GM19438 (cell line): ENCODE data around the gene ACAP1.
"Not testable (repeated sequence)": the region's sequence is repeated elsewhere in the genome, so short reads cannot be mapped to it uniquely, and the experiment has no call there.

Experiments used
- ATAC-seq: cut with Tn5 transposase; IDR thresholded peaks from one replicate; pipeline ENCODE4 v1.9.1; 2021; ENCODE audit warnings: low read depth; ENCODE audit not compliant: unreplicated experiment

ACAP1 gene

DNA sequence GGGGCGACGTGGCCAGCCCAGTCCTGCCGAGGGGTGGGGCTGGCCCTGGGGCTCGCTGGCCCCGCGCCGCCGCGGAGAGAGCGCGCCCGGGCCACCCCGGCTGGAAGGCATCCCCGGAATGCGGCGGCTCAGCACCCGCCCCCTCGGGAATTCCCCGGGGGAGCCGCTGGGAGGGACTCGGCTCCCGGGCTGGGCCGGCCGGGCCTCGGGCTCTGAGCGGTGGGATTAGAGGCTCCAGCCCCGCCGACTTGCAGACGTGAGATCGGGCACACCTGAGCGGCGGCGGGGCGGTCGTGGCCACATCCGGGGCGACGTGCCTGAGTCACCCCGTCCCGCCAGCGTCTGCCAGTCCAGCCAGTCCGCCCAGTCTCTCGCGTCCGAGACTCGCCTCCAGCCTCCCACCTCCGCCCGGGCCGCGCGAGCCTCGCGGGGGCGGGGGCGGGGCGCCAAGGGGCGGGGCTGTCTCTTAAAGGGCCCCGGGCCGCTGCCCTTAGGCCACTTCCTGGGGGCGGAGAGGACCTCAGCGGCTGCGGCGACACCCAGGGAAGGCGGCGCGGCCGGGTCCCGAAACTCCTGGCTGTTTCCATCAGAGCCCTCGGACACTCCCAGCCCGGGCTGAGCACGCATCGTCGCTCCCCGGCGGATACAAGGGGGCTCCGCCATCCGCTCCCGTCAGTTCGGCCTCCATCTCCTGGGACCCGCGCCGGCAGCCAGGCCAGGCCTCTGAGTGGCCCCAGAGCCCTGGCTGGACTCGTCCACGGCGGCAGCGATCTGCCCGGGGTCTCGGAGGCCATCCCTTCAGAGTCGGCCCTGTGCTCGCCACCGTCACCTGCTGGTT is 15.6 kb downstream of the ACAP1 start, which contains the start of gene KCTD11:
Gene KCTD11, plus strand, starts transcription at position 498 of the 838 bp plus-strand sequence.
- peak; percentile 65 for ATAC-seq

DNA sequence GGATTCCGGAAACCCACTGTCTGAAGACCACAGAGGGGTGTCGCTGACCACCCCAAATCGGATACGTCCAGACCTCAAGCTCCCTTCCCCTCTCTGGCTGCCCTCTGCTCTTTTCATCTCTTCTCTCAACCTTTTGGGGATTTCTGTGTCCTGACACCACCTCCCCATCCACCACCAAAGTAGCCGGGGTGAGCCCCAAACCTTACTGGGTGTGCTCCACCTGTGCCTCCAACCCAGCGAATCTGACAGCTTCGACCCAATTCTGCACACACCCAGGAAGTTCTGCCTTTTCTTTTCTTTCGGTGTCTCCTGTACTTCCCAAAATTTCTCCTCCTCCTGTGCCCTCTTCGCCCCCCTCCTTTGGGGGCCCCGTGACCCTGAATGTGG is 16.2 kb downstream of the ACAP1 start:
- ATAC-seq, result no peak

DNA sequence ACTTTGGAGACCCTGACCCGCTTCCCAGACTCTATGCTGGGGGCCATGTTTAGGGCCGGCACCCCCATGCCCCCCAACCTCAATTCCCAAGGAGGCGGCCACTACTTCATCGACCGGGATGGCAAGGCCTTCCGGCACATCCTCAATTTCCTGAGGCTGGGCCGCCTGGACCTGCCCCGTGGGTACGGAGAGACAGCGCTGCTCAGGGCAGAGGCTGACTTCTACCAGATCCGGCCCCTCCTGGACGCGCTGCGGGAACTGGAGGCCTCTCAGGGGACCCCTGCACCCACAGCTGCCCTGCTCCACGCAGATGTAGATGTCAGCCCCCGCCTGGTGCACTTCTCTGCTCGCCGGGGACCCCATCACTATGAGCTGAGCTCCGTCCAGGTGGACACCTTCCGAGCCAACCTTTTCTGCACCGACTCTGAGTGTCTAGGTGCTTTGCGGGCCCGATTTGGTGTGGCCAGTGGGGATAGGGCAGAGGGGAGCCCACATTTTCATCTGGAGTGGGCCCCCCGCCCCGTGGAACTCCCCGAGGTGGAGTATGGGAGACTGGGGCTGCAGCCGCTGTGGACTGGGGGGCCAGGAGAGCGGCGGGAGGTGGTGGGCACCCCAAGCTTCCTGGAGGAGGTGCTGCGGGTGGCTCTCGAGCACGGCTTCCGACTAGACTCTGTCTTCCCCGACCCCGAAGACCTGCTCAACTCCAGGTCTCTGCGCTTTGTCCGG is 16.7 kb downstream of the ACAP1 start:
- no peak for ATAC-seq

DNA sequence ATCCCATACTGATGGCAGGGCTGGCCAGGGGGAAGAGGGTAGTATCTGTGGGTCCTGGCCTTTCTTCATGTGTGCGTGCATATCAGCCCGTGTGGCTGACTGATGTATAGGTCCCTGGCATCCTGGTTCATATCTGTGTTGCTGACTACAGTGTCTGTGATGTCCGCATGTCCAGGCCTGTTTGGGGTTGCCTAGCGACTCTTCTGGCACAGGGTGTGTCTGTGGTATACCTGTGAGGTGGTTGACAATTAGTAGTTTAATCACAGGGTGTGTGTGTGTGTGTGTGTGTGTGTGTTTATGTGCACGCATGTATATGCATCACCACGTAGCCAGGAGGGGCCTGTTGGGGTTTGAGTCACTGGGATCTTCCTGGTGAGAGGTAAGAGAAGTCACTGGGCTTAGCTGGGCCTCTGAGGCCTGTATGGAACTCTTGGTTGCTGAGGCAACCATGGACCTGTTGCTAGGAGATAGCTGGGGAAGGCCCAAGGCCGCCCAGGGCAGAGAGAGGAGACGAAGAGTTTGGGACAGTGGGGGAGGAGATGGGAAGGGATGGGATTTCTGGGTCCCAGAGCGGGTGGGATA is 18.0 kb downstream of the ACAP1 start:
- no peak for ATAC-seq

DNA sequence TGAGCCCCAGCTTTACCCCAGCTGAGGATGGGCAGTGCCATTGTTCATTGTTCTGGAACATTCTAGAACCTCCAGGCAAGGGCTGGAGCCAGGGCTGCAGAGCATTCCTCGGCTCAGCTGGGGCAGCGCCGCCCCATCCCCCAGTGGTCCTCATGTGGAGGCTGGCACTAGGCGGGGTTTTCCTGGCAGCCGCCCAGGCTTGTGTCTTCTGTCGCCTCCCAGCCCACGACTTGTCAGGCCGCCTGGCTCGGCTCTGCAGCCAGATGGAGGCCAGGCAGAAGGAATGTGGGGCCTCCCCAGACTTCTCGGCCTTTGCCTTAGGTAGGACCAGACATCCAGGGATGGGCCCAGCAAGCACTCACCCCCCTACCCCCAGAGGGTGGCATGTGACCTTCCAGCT is 18.7 kb downstream of the ACAP1 start, which contains the start of gene TMEM95:
Gene TMEM95, plus strand, starts transcription at position 104 of the 400 bp plus-strand sequence. Its CDS starts 49 bp downstream, at position 153.
- no peak for ATAC-seq

DNA sequence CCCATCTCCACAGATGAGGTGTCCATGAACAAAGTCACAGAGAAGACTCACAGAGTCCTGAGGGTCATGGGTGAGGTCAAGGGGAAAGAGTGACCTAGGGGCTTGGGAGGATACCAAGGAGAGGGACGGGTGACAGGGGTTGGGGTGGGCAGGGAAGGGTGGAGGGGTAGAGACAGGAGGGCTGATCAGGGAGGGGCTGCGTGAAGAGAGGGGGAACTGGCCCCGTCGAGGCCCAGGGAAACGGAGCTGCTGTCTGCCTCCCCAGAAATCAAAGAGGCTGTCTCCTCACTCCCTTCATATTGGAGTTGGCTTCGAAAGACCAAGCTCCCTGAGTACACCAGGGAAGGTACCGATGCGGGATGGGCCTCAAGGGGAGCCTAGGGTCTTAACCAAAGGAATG is 19.2 kb downstream of the ACAP1 start:
- no peak for ATAC-seq

DNA sequence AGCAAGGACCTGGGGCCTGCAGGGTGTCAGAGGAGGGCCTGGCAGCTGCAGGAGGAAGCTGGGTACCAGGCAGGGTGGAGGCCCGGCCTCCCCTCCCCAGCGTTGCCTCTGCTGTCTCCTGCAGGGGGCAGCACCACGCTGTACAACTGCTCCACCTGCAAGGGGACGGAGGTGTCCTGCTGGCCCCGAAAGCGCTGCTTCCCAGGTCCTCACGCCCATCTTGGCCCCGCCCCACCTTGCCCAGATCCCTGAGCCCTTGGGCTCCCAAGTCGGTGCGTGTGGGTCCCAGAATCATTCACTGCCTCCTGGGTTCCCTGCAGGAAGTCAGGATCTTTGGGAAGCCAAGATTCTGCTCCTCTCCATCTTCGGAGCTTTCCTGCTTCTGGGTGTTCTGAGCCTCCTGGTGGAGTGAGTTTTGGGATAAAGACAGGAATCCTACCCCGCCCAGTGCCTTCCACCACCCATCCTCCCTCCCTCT is 19.8 kb downstream of the ACAP1 start:
- ATAC-seq, result no peak

DNA sequence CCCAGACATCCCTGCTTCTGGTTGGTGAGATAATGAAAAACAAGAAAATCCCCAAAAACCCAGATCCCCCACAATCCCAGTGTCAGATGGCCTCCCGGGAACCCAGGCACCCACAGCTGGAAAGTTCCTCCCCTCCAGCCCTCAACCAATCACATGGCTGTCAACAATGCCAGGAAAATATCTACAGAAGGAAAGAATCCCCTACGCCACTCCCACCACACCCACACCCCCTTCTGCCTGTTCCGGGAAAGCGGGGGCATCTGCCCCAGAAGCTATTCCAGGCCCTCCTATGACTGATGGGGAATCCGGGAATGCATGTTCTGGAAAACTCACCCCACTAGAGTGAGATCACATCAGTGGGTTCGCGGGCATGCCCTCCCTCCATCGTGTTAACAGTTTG is 20.4 kb downstream of the ACAP1 start:
- ATAC-seq, result no peak

DNA sequence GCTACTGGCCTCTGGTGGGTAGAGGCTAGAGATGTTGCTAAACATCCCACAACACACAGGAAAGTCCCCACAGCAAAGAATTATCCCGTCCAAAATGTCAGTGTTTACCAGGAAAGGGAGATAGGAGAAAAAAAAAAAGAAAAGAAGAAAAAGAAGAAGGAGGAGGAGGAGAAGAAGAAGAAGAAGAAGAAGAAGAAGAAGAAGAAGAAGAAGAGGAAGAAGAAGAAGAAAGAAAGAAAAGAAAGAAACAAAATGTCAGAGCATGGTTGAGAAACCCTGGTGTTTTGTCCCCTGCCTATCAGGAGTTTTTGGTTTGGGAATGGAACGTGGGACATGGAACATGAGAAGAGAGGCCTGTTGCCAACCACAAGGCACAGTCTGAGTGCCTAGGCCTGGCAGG is 21.1 kb downstream of the ACAP1 start:
- ATAC-seq, result no peak

DNA sequence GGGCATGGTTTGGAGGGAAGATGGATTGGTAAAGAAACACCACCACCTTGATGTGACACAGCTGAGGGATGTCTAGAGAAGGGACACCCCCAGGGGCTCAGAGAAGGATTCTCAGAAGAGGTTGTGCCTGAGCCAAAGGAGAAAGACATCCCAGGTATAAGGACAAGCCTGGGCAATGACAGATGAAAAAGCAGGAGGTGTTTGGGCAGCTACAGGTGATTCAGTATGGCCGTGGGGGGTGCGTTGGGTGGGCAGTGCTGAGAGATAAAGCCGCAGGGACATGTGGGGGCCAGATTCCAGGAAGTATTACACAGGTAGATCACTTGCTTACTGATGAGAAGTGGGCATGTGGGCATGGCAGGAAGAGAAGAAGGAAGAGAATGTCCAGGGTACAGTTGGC is 25.6 kb downstream of the ACAP1 start:
- ATAC-seq, result no peak

DNA sequence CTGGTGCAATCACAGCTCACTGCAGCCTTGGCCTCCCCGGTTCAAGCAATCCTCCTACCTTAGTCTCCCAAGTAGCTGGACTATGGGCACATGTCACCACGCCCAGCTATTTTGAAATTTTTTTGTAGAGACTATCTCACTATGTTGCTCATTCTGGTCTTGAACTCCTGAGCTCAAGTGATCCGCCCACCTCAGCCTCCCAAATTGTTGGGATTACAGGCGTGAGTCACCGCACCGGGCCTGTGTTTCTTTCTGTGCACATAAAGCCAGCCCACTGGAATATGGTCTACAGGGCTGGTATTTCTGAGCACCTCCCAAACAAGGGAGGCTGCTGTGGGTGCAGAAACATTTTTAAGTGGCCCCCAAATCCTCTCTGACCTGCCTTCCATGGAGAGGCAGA is 27.0 kb downstream of the ACAP1 start:
- no peak for ATAC-seq

DNA sequence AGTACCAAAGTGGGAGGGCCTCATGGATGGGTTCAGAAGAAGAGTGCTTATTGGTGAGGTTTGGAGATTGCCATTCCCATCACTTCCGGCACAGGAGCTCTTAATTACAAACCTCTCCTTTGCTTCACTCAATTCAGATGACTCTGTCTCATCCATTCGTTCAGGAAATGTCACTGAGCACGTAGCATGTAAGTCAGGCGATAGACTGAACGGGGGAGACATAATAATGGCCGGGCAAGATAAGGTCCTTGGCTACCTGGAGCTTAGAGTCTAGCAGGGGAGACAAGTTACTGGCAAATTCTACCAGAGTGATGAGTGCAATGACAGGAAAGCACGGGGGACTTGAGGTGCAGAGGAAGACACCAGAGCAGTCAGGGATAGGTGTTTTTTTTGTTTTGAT is 29.6 kb downstream of the ACAP1 start:
- not testable (repeated sequence) for ATAC-seq

DNA sequence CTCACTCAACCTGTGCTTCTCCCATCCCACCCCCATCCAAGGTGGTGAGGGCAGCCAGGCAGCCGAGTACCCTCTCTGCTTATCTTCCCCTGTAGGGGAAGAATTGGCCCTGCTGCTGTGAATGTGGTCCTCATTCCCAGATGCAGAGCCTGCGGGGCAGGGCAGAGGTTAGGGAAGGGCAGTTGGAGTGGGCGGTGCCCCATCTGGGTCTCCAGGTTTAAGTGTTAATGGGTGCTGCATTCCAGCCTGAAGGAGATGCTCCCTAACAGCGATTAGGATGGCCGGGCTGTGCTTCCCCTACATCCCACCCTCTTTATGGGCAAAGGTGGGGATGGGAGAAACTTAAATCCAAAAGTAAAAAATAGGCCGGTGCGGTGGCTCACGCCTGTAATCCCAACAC is 30.8 kb downstream of the ACAP1 start:
- no peak for ATAC-seq

DNA sequence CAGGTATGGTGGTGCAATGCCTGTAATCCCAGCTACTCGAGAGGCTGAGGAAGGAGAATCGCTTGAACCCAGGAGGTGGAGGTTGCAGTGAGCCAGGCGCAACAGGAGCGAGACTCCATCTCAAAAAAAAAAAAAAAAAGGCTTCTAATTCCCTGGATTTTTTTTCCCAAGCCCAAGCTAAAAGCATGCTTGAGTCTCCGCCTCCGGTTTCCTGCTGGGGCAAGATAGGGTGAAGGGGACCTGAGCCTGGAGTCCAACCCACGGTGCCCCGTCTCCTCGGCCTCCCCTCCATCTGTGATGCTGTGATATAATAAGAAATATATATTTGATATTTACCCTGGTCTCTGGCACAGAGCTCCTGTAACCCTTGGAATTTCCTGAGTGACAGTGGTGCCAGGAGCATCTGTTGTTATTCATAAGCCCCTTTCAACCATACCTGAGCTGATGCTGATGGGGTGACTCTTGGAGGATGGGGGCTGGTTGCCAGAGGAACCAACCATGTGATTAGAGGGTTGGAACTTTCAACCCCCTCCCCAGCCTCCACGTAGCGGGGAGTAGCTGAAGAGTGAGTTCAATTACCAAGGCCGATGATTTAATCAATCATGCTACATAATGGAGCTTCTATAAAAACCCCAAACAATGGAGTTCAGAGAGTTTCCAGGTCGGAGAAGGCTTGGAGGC is 31.7 kb downstream of the ACAP1 start:
- no peak for ATAC-seq

DNA sequence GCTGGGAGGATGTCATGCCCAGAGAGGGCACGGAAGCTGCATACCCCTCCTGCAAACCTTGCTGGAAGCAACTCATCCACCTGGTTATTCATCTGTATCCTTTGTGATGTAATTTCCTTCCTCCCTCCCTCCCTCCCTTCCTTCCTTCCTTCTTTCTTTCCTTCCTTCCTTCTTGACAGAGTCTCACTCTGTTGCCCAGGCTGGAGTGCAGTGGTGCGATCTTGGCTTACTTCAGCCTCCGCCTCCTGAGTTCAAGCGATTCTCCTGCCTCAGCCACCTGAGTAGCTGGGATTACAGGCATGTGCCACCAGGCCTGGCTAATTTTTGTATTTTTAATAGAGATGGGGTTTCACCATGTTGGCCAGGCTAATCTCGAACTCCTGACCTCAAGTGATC is 32.3 kb downstream of the ACAP1 start:
- not testable (repeated sequence) for ATAC-seq

DNA sequence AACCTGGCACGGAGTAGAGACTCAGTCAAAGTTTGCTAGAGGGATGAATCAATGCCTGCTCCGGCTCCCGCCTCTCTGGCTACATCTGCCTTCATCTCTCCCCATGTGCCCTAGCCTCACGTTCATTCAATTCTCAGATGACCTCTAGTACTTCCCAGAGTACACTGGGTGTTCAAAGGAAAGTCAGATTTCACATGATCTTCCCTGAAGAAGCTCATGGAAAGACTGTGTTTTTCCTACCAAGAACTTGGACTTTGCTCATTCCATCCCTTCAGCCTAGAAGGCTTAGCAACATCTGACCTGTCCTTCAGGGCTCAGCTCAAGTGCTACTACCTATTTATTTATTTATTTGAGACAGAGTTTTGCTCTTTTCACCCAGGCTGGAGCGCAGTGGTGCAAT is 33.5 kb downstream of the ACAP1 start:
- ATAC-seq, result no peak

DNA sequence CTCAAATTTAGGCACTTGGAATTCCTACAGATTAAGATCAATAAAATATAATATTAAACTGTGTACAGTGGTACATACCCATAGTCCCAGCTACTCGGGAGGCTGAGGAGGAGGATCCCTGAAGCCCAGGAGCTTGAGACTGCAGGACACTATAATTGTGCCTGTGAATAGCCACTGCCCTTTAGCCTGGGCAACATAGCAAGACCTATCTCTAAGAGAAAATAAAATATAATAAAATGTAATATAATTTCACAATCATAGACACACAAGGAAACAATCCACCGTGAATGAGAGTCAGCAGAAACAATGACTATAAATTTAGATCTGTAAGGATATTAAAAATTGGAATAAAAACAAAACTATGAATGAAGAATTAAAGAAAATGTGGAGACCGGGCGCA is 34.5 kb downstream of the ACAP1 start:
- ATAC-seq, result no peak

DNA sequence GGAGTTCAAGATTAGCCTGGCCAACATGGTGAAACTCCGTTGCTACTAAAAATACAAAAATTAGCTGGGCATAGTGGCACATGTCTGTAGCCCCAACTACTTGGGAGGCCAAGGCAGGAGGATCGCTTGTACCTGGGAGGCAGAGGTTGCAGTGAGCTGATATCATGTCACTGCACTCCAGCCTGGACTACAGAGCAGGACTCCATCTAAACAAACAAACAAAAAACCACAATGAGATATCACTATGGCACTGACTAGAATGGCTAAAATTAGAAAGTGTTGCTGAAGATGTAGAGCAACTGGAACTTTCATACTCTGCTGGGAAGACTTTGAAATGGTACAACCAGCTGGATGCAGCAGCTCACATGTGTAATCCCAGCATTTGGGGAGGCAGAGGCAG is 38.0 kb downstream of the ACAP1 start:
- ATAC-seq, result no peak

DNA sequence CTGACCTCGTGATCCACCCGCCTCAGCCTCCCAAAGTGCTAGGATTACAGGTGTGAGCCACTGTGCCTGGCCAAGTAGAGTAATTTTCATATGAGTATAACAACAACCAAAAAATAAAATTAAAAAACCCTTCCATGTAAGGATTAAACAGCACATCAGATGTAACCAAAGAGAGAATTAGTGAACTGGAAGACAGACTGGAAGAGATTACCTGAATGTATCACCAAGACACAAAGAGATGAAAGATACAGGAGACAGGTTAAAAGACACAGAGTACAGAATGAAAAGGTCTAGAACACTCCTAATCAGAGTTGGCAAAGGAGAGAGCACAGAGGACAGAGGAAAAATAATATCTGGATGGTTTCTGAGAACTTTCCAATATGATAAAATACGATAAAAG is 42.8 kb downstream of the ACAP1 start:
- ATAC-seq, result no peak

DNA sequence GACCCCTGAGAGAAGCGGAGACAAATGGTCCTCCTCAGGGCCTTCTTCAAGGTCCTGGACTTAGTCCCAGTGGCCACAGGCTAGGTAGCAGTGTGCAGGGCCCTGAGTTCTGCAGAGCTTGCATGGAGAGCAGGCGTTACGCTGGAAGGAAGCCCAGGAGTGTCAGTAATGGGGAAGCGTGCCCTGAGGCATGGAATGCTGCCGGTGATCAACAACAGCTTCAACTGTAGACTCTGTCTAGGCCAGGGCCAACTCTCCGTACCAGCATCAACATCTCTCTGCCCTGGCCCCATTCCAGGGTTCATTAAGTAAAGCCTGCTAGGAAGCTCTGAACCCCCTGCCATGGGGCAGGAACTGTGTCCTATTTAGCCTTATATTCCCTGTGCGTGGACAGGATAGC is 44.0 kb downstream of the ACAP1 start:
- ATAC-seq, result no peak
